HEK293 (cell line): ENCODE results near the gene EDNRA.

Source experiments
- CTCF ChIA-PET: fragments of 350-600 bp; formaldehyde crosslinking; extraction: SDS; loops from one replicate; lab custom pipeline; 2021; ENCODE audit warnings: antibody characterized with exemption; lab: Yijun Ruan, JAX
- POLR2A ChIA-PET: fragments of 300-600 bp; formaldehyde crosslinking; extraction: SDS; loops from one replicate; lab custom pipeline; 2020; ENCODE audit warnings: antibody characterized with exemption, inconsistent platforms; lab: Yijun Ruan, JAX
- H3K27ac ChIP-seq: fragments of 200-500 bp; sonication (Bioruptor generic); 2 replicates; pipeline ENCODE4 v1.5.1; 2014; ENCODE audit warnings: low read depth, low read length, control low read depth, inconsistent platforms; ENCODE audit errors: extremely low read depth
- H3K36me3 ChIP-seq, 2 experiments: fragments of 200-500 bp in 1 of 2; sonication (Bioruptor generic) in 1 of 2; 1 replicate in 1 of 2; 2 replicates in 1 of 2; pipeline ENCODE4 v1.5.1; 2014 to 2017; ENCODE audit warnings: inconsistent platforms in 2 of 2, low read length in 2 of 2; ENCODE audit not compliant: control insufficient read depth in 2 of 2, insufficient read depth in 1 of 2
- H3K4me1 ChIP-seq: fragments of 200-500 bp; sonication (Bioruptor generic); 2 replicates; pipeline ENCODE4 v1.5.1; 2014; ENCODE audit warnings: mild to moderate bottlenecking, low read length, inconsistent platforms; ENCODE audit not compliant: control insufficient read depth, insufficient read depth
- H3K4me3 ChIP-seq: 2 replicates; pipeline ENCODE4 v1.5.1; 2011; ENCODE audit warnings: low read depth, mild to moderate bottlenecking, control low read depth, low read length, moderate library complexity
- H3K9me3 ChIP-seq: fragments of 200-500 bp; sonication (Bioruptor generic); 2 replicates; pipeline ENCODE4 v1.5.1; 2014; ENCODE audit warnings: low read depth, low read length, inconsistent platforms; ENCODE audit not compliant: control insufficient read depth, insufficient read depth
- IKZF3 ChIP-seq: fragments of 450-650 bp; IDR thresholded peaks from 2 replicates; pipeline ENCODE4 v1.5.0; 2018; ENCODE audit warnings: missing biosample characterization, mild to moderate bottlenecking, missing genetic modification characterization, moderate library complexity
- PRDM1 ChIP-seq: fragments of 450-650 bp; formaldehyde crosslinking; IDR thresholded peaks from 2 replicates; pipeline ENCODE4; 2016; ENCODE audit warnings: missing biosample characterization, missing genetic modification characterization
- SP3 ChIP-seq: fragments of 450-650 bp; formaldehyde crosslinking; IDR thresholded peaks from 2 replicates; pipeline ENCODE4 v1.5.1; 2016; ENCODE audit warnings: missing biosample characterization, missing genetic modification characterization
- ZFP69B ChIP-seq: fragments of 450-650 bp; formaldehyde crosslinking; IDR thresholded peaks from 2 replicates; pipeline ENCODE4 v1.5.1; 2016; ENCODE audit warnings: missing biosample characterization, missing genetic modification characterization
- ZNF138 ChIP-seq: fragments of 450-650 bp; formaldehyde crosslinking; IDR thresholded peaks from 2 replicates; pipeline ENCODE4 v1.5.1; 2016; ENCODE audit warnings: missing biosample characterization, missing genetic modification characterization, borderline replicate concordance
- ZNF169 ChIP-seq: fragments of 450-650 bp; formaldehyde crosslinking; IDR thresholded peaks from 2 replicates; pipeline ENCODE4 v1.5.1; 2016; ENCODE audit warnings: missing biosample characterization, missing genetic modification characterization
- ZNF223 ChIP-seq: fragments of 450-650 bp; formaldehyde crosslinking; IDR thresholded peaks from 2 replicates; pipeline ENCODE4 v1.5.1; 2016; ENCODE audit warnings: missing biosample characterization, missing genetic modification characterization
- ZNF311 ChIP-seq: fragments of 450-650 bp; formaldehyde crosslinking; IDR thresholded peaks from 2 replicates; pipeline ENCODE4 v1.5.1; 2017; ENCODE audit warnings: missing biosample characterization, missing genetic modification characterization, borderline replicate concordance
- ZNF530 ChIP-seq: fragments of 450-650 bp; formaldehyde crosslinking; IDR thresholded peaks from 2 replicates; pipeline ENCODE4 v1.5.1; 2016; ENCODE audit warnings: low read depth, missing biosample characterization, missing genetic modification characterization
- TF ChIP-seq, protein P1 (sequence below): fragments of 450-650 bp; formaldehyde crosslinking; IDR thresholded peaks from 2 replicates; pipeline ENCODE4 v1.5.1; 2017; ENCODE audit warnings: missing biosample characterization, missing genetic modification characterization
- TF ChIP-seq, protein P2 (sequence below): fragments of 450-650 bp; formaldehyde crosslinking; IDR thresholded peaks from 2 replicates; pipeline ENCODE4 v1.5.1; 2016; ENCODE audit warnings: missing biosample characterization, missing genetic modification characterization
- TF ChIP-seq, protein P3 (sequence below): fragments of 450-650 bp; IDR thresholded peaks from 2 replicates; pipeline ENCODE4 v1.5.1; 2018; ENCODE audit warnings: missing biosample characterization, mild to moderate bottlenecking, missing genetic modification characterization
- TF ChIP-seq, protein P4 (sequence below): fragments of 450-650 bp; formaldehyde crosslinking; IDR thresholded peaks from 2 replicates; pipeline ENCODE4 v1.5.1; 2017; ENCODE audit warnings: missing biosample characterization, missing genetic modification characterization
- TF ChIP-seq, protein P5 (sequence below): fragments of 450-650 bp; formaldehyde crosslinking; IDR thresholded peaks from 2 replicates; pipeline ENCODE4 v1.5.1; 2016; ENCODE audit warnings: missing biosample characterization, missing genetic modification characterization

Gene EDNRA

DNA sequence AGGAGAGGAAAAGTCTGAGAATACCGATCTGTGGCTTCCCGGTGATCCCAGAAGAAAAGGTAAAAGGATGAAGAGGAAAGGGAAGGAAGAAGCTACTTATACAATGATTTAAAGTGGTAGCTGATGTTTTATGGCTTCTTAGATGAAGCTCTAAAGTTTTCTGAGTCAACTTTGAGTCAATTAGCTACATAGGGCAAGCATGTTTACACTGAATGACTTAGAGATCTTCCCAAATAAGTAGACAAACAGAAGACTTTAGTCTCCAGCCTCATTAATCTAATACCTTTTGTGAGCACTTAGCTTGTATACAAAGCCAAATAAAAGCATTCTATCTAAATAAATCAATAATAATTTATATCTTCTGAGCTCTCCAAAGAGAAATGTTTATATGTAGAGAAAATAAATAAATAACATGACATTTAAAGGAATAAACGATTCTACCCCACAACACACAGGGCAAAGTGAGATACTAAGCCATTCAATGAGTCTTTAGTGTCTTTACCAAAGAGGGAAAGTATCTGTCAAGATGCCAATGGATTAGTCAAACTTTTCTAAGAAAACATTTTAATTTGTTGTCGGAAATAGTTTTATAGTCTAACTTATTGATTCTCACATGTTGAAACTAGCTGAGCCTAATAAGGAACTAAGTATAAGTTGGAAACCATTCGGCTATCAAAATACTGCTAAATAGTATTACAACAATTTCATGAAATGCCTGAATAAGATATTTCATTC, 90.3 kb downstream of the EDNRA start:
- H3K4me3 ChIP-seq = no peak overlapping the region
- H3K27ac ChIP-seq = no peak overlapping the region
- ChIA-PET POLR2A (no interaction called here), CTCF (interaction anchor here (0.6 to 2.0 kb wide), 5 partner anchors 10 to 269 kb away, joined by 3 to 5 read pairs (median 3); no protein-coding TSS in a partner anchor)
- no peaks in the 10 kb centered on the region for H3K4me1 ChIP-seq
- H3K36me3 ChIP-seq = no peaks in the 10 kb centered on the region
- no peaks in the 10 kb centered on the region for H3K9me3 ChIP-seq
- TF ChIP-seq, protein P1, sequence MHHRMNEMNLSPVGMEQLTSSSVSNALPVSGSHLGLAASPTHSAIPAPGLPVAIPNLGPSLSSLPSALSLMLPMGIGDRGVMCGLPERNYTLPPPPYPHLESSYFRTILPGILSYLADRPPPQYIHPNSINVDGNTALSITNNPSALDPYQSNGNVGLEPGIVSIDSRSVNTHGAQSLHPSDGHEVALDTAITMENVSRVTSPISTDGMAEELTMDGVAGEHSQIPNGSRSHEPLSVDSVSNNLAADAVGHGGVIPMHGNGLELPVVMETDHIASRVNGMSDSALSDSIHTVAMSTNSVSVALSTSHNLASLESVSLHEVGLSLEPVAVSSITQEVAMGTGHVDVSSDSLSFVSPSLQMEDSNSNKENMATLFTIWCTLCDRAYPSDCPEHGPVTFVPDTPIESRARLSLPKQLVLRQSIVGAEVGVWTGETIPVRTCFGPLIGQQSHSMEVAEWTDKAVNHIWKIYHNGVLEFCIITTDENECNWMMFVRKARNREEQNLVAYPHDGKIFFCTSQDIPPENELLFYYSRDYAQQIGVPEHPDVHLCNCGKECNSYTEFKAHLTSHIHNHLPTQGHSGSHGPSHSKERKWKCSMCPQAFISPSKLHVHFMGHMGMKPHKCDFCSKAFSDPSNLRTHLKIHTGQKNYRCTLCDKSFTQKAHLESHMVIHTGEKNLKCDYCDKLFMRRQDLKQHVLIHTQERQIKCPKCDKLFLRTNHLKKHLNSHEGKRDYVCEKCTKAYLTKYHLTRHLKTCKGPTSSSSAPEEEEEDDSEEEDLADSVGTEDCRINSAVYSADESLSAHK (tag by site-specific recombination) = no peak
- TF ChIP-seq ZNF311 = no peak
- TF ChIP-seq ZFP69B (tag by site-specific recombination) = no peak
- no peak for TF ChIP-seq ZNF169 (tag by site-specific recombination)
- TF ChIP-seq ZNF223 (tag by site-specific recombination) = no peak
- no peak for TF ChIP-seq SP3
- TF ChIP-seq PRDM1 (tag by site-specific recombination) = no peak
- TF ChIP-seq, protein P2, sequence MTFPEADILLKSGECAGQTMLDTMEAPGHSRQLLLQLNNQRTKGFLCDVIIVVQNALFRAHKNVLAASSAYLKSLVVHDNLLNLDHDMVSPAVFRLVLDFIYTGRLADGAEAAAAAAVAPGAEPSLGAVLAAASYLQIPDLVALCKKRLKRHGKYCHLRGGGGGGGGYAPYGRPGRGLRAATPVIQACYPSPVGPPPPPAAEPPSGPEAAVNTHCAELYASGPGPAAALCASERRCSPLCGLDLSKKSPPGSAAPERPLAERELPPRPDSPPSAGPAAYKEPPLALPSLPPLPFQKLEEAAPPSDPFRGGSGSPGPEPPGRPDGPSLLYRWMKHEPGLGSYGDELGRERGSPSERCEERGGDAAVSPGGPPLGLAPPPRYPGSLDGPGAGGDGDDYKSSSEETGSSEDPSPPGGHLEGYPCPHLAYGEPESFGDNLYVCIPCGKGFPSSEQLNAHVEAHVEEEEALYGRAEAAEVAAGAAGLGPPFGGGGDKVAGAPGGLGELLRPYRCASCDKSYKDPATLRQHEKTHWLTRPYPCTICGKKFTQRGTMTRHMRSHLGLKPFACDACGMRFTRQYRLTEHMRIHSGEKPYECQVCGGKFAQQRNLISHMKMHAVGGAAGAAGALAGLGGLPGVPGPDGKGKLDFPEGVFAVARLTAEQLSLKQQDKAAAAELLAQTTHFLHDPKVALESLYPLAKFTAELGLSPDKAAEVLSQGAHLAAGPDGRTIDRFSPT = no peak
- no peak for TF ChIP-seq ZNF138 (tag by site-specific recombination)
- no peak for TF ChIP-seq IKZF3 (tag by site-specific recombination)

DNA sequence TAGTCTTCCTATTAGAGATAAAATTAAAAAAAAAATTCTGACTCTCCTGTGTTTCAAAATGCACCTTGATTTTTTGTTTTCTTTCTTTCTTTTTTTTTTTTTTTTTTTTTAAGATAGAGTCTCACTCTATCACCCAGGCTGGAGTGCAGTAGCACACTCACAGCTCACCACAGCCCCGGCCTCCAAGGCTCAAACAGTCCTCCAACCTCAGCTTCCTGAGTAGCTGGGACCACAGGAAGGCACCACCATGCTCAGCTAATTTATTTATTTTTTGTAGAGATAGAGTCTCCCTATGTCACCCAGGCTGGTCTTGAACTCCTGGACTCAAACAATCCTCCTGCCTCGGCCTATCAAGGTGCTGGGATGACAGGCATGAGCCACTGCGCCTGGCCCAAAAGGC, 95.2 kb downstream of the EDNRA start:
- Histone ChIP-seq H3K4me3 (no peak overlapping the region), H3K36me3 (no peaks in the 10 kb centered on the region), H3K9me3 (no peaks in the 10 kb centered on the region), H3K4me1 (no peaks in the 10 kb centered on the region), H3K27ac (no peak overlapping the region)
- ChIA-PET POLR2A (no interaction called here), CTCF (no interaction called here)
- TF ChIP-seq, protein P1 (tag by site-specific recombination) = no peak
- TF ChIP-seq, protein P3, sequence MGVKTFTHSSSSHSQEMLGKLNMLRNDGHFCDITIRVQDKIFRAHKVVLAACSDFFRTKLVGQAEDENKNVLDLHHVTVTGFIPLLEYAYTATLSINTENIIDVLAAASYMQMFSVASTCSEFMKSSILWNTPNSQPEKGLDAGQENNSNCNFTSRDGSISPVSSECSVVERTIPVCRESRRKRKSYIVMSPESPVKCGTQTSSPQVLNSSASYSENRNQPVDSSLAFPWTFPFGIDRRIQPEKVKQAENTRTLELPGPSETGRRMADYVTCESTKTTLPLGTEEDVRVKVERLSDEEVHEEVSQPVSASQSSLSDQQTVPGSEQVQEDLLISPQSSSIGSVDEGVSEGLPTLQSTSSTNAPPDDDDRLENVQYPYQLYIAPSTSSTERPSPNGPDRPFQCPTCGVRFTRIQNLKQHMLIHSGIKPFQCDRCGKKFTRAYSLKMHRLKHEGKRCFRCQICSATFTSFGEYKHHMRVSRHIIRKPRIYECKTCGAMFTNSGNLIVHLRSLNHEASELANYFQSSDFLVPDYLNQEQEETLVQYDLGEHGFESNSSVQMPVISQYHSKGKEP (tag by site-specific recombination) = no peak
- TF ChIP-seq, protein P4, sequence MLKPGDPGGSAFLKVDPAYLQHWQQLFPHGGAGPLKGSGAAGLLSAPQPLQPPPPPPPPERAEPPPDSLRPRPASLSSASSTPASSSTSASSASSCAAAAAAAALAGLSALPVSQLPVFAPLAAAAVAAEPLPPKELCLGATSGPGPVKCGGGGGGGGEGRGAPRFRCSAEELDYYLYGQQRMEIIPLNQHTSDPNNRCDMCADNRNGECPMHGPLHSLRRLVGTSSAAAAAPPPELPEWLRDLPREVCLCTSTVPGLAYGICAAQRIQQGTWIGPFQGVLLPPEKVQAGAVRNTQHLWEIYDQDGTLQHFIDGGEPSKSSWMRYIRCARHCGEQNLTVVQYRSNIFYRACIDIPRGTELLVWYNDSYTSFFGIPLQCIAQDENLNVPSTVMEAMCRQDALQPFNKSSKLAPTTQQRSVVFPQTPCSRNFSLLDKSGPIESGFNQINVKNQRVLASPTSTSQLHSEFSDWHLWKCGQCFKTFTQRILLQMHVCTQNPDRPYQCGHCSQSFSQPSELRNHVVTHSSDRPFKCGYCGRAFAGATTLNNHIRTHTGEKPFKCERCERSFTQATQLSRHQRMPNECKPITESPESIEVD (tag by site-specific recombination) = no peak
- TF ChIP-seq, protein P5, sequence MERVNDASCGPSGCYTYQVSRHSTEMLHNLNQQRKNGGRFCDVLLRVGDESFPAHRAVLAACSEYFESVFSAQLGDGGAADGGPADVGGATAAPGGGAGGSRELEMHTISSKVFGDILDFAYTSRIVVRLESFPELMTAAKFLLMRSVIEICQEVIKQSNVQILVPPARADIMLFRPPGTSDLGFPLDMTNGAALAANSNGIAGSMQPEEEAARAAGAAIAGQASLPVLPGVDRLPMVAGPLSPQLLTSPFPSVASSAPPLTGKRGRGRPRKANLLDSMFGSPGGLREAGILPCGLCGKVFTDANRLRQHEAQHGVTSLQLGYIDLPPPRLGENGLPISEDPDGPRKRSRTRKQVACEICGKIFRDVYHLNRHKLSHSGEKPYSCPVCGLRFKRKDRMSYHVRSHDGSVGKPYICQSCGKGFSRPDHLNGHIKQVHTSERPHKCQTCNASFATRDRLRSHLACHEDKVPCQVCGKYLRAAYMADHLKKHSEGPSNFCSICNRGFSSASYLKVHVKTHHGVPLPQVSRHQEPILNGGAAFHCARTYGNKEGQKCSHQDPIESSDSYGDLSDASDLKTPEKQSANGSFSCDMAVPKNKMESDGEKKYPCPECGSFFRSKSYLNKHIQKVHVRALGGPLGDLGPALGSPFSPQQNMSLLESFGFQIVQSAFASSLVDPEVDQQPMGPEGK (tag by site-specific recombination) = no peak
- TF ChIP-seq ZNF530 (tag by site-specific recombination) = no peak
